Measurements from ENCODE around the gene CD44. TPM values are rescaled to one million over a fixed set of nuclear protein-coding genes. Genes with fewer than 3 reads are reported as not detected.
"Not testable (repeated sequence)": the region's sequence is repeated elsewhere in the genome, so short reads cannot be mapped to it uniquely, and the experiment has no call there.

The CD44 gene
- total RNA-seq, 4 donors from 2014 or later: 135 to 636 (median 397) TPM

- H3K4me3 ChIP-seq: no peak overlapping the region
- TF ChIP-seq POLR2A (IDR thresholded peaks at IDR 0.05): no peak
- TF ChIP-seq CTCF (IDR thresholded peaks at IDR 0.05): no peak
- H3K36me3 ChIP-seq: no peaks in the 10 kb centered on the region
- no peak overlapping the region for H3K27ac ChIP-seq
- intact Hi-C loops (cut with DNase I; ENCODE audit: low total_unique reads): no loop called here
- H3K9me3 ChIP-seq: no peaks in the 10 kb centered on the region
- H3K27me3 ChIP-seq: no peaks in the 10 kb centered on the region
- H3K4me1 ChIP-seq: peaks cover 0 to 3% of the 10 kb centered on the region in 2 donors
- DNase-seq: no peak
Measured at GRCh38 chr11:35103366-35104208, 35.4 kb upstream of the CD44 start.

DNA sequence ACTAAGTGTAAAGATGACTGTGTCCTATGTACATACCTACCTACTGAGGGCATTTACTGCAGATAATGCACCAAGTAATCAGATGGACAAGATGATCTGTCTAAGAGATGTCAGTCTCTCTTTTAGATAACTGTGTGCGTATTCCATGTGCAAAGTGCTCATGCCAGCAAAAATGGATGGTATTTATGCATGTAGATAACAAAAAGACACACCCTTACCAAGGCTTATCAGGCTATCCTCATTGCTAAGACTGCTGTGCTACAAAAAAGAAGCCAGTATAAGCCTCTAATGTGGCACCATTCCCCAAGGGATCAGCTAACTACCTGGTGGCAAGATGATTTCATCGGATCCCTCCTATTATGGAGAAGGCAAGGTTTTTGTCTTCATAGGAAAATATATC, 34.3 kb upstream of the CD44 start:
- Histone ChIP-seq H3K36me3 (no peaks in the 10 kb centered on the region), H3K27me3 (no peaks in the 10 kb centered on the region), H3K27ac (no peak overlapping the region), H3K9me3 (no peaks in the 10 kb centered on the region), H3K4me3 (no peak overlapping the region), H3K4me1 (peaks cover 0 to 1% of the 10 kb centered on the region in 2 donors)
- no peak for DNase-seq
- intact Hi-C loops (cut with DNase I; ENCODE audit: low total_unique reads): no loop called here
- TF ChIP-seq POLR2A (IDR thresholded peaks at IDR 0.05): no peak
- TF ChIP-seq CTCF (IDR thresholded peaks at IDR 0.05): no peak

- Histone ChIP-seq H3K36me3 (no peaks in the 10 kb centered on the region), H3K4me3 (no peak overlapping the region), H3K27ac (peak overlapping the region in 1 of 2 donors; percentile 44), H3K4me1 (no peaks in the 10 kb centered on the region), H3K9me3 (no peaks in the 10 kb centered on the region), H3K27me3 (no peaks in the 10 kb centered on the region)
- intact Hi-C loops (cut with DNase I; ENCODE audit: low total_unique reads): no loop called here
- no peak for DNase-seq
- TF ChIP-seq POLR2A (IDR thresholded peaks at IDR 0.05) (no peak), CTCF (IDR thresholded peaks at IDR 0.05) (no peak)
Measured at GRCh38 chr11:35105319-35106079, 33.5 kb upstream of the CD44 start.

DNA sequence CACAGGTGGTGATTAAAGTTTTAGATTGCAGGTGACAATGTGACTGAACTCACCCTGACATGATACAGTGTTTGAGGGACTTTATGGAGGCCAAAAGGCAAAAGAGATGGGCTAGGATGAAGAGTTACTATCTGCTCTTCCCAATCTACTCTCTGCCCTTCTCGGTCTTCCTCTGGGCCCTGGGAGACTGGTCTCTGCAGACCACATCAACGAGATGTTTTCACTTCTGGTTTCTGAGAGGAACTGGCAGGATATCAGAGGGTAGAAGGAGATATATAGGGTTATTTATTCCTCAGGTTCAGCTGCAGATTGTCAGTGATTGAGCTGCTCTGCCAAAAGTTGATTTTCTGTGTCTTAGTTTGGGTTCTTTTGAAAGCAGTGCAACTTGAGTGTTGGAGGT, 32.4 kb upstream of the CD44 start:
- Histone ChIP-seq H3K36me3 (no peaks in the 10 kb centered on the region), H3K4me1 (no peaks in the 10 kb centered on the region), H3K9me3 (no peaks in the 10 kb centered on the region), H3K27ac (no peak overlapping the region), H3K27me3 (no peaks in the 10 kb centered on the region), H3K4me3 (no peak overlapping the region)
- intact Hi-C loops (cut with DNase I; ENCODE audit: low total_unique reads): no loop called here
- TF ChIP-seq CTCF (IDR thresholded peaks at IDR 0.05) (no peak), POLR2A (IDR thresholded peaks at IDR 0.05) (no peak)
- no peak for DNase-seq

GRCh38 chr11:35107861-35108260, 31.1 kb upstream of the CD44 start:
- DNase-seq: no peak
- Histone ChIP-seq H3K4me1 (no peaks in the 10 kb centered on the region), H3K36me3 (no peaks in the 10 kb centered on the region), H3K27me3 (no peaks in the 10 kb centered on the region), H3K27ac (no peak overlapping the region), H3K4me3 (no peak overlapping the region), H3K9me3 (no peaks in the 10 kb centered on the region)
- intact Hi-C loops (cut with DNase I; ENCODE audit: low total_unique reads): no loop called here
- no peak for TF ChIP-seq POLR2A (IDR thresholded peaks at IDR 0.05)
- TF ChIP-seq CTCF (IDR thresholded peaks at IDR 0.05): no peak

- H3K36me3 ChIP-seq; H3K27me3 ChIP-seq; H3K27ac ChIP-seq; H3K9me3 ChIP-seq; H3K4me1 ChIP-seq; intact Hi-C loops (cut with DNase I; ENCODE audit: low total_unique reads); H3K4me3 ChIP-seq; DNase-seq: not testable (repeated sequence)
Measured at GRCh38 chr11:35108336-35108735, 30.6 kb upstream of the CD44 start.

All from uterus (tissue), 4 donors.